ENCODE measurements around the gene KIF13A.

Gene KIF13A

DNA sequence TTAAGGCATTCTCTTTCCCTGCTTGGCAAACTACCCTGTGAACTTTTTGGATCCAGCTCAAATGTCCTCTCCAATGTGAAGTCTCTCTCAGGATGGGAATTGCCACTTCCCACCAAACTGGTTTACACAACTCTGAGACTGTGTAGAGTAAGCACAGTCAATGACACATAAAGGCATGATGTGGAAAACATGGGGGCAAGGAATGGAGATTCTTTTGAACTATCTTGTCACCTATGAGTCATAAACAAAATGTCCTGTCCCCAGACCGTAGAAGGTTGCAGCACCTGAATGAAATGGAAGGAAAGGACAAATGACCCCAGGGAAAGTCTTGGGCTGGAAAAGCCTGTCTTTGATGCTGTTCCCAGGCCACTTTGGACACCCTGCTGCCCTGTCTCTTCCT, 11.0 kb upstream of the KIF13A start:
- H3K4me3 ChIP-seq (ENCODE audit: low read length), result no peak overlapping the region
- peaks cover 44% of the 10 kb centered on the region for H3K27me3 ChIP-seq (ENCODE audit: low read depth, low read length)
- no peak overlapping the region for H3K27ac ChIP-seq (ENCODE audit: low read length)
- no peaks in the 10 kb centered on the region for H3K79me2 ChIP-seq (ENCODE audit: low read length)
- no peak overlapping the region for H2AFZ ChIP-seq (ENCODE audit: low read depth, low read length)
- H4K20me1 ChIP-seq (ENCODE audit: insufficient read depth, low read length), result no peaks in the 10 kb centered on the region
- H3K4me2 ChIP-seq (ENCODE audit: low read length), result no peak overlapping the region
- TF ChIP-seq EZH2phosphoT487 (IDR thresholded peaks at IDR 0.05; ENCODE audit: low read depth), result no peak
- TF ChIP-seq, protein P1, sequence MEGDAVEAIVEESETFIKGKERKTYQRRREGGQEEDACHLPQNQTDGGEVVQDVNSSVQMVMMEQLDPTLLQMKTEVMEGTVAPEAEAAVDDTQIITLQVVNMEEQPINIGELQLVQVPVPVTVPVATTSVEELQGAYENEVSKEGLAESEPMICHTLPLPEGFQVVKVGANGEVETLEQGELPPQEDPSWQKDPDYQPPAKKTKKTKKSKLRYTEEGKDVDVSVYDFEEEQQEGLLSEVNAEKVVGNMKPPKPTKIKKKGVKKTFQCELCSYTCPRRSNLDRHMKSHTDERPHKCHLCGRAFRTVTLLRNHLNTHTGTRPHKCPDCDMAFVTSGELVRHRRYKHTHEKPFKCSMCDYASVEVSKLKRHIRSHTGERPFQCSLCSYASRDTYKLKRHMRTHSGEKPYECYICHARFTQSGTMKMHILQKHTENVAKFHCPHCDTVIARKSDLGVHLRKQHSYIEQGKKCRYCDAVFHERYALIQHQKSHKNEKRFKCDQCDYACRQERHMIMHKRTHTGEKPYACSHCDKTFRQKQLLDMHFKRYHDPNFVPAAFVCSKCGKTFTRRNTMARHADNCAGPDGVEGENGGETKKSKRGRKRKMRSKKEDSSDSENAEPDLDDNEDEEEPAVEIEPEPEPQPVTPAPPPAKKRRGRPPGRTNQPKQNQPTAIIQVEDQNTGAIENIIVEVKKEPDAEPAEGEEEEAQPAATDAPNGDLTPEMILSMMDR (IDR thresholded peaks at IDR 0.05; ENCODE audit: low read depth, low read length), result no peak
- no peak overlapping the region for H3K9ac ChIP-seq (ENCODE audit: low read length)
- H3K9me3 ChIP-seq (ENCODE audit: insufficient read depth, low read length), result no peaks in the 10 kb centered on the region
- peaks cover 12% of the 10 kb centered on the region for H3K4me1 ChIP-seq (ENCODE audit: low read length)
- no peaks in the 10 kb centered on the region for H3K36me3 ChIP-seq (replicated peaks; ENCODE audit: low read depth, low read length)

DNA sequence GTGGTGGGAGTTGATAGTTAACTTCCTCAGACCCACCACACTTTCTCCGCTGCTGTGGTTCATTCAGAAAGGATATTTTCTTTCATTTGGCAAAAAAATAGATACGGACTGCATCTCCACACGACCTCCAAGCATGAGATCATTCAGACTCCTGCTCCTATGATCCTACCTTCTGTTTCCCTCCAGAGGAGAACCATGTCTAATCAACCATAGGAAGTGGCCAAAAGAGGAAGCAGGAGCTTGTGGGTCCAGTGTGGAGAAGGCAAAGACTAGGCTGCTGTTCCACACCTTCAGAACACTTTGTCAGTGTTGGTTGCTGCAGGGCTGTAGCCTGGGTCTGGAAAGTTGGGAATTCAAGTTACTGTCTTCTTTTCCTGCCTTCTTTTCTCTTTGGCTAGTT, 10.6 kb upstream of the KIF13A start:
- Histone ChIP-seq H3K9ac (ENCODE audit: low read length) (no peak overlapping the region), H3K79me2 (ENCODE audit: low read length) (no peaks in the 10 kb centered on the region), H3K4me2 (ENCODE audit: low read length) (no peak overlapping the region), H4K20me1 (ENCODE audit: insufficient read depth, low read length) (peaks cover 4% of the 10 kb centered on the region; the same call in 1 of the 2 replicates), H3K9me3 (ENCODE audit: insufficient read depth, low read length) (no peaks in the 10 kb centered on the region), H3K4me1 (ENCODE audit: low read length) (peaks cover 16% of the 10 kb centered on the region), H3K27me3 (ENCODE audit: low read depth, low read length) (peaks cover 45% of the 10 kb centered on the region), H3K4me3 (ENCODE audit: low read length) (no peak overlapping the region), H3K27ac (ENCODE audit: low read length) (no peak overlapping the region), H2AFZ (ENCODE audit: low read depth, low read length) (no peak overlapping the region), H3K36me3 (replicated peaks; ENCODE audit: low read depth, low read length) (no peaks in the 10 kb centered on the region)
- TF ChIP-seq EZH2phosphoT487 (IDR thresholded peaks at IDR 0.05; ENCODE audit: low read depth), result no peak
- TF ChIP-seq, protein P1 (IDR thresholded peaks at IDR 0.05; ENCODE audit: low read depth, low read length), result no peak

DNA sequence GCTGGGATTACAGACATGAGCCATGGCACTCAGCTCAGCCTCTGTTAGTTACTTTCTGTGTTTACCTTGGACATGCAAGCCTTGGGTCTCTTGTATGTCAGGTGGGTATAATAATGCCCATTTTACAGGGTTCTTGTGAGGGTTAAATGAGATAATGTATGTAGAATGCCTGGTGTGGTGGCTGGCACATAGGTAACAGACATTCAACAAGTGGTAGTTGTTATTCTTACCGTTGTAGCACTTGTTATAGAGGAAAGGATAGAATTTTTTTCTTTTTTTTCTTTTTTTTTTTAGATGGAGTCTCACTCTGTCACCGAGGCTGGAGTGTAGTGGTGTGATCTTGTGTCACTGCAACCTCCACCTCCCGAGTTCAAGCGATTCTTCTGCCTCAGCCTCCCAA, 8.0 kb upstream of the KIF13A start:
- Histone ChIP-seq H3K36me3 (replicated peaks; ENCODE audit: low read depth, low read length) (no peaks in the 10 kb centered on the region), H3K9me3 (ENCODE audit: insufficient read depth, low read length) (no peaks in the 10 kb centered on the region), H3K4me2 (ENCODE audit: low read length) (no peak overlapping the region), H3K4me3 (ENCODE audit: low read length) (no peak overlapping the region), H3K79me2 (ENCODE audit: low read length) (no peaks in the 10 kb centered on the region), H4K20me1 (ENCODE audit: insufficient read depth, low read length) (peaks cover 11% of the 10 kb centered on the region), H3K4me1 (ENCODE audit: low read length) (peaks cover 19% of the 10 kb centered on the region), H3K9ac (ENCODE audit: low read length) (no peak overlapping the region), H2AFZ (ENCODE audit: low read depth, low read length) (no peak overlapping the region), H3K27ac (ENCODE audit: low read length) (no peak overlapping the region), H3K27me3 (ENCODE audit: low read depth, low read length) (peaks cover 59% of the 10 kb centered on the region)
- TF ChIP-seq EZH2phosphoT487 (IDR thresholded peaks at IDR 0.05; ENCODE audit: low read depth), result no peak
- TF ChIP-seq, protein P1 (IDR thresholded peaks at IDR 0.05; ENCODE audit: low read depth, low read length), result no peak

DNA sequence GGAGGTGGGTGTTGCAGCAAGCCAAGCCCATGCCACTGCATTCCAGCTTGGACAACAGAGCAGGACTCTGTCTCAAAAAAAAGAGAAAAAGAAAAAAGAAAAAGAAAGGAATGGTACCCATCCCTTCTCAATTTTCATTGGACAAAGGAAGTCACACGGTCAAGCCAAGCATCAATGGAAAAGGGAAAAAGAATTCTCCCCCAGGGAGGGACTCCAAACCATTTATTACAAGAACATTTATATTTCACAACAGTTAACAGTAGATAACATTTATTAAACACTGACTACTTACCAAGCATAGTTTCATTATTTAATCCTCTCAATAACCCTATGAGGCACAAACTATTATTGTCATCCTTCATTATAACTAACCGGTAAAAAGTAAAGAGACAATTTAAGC, 6.6 kb upstream of the KIF13A start:
- peak overlapping the region; percentile 60 for H3K4me2 ChIP-seq (ENCODE audit: low read length)
- H3K27ac ChIP-seq (ENCODE audit: low read length), result no peak overlapping the region

More for the DNA sequence above, 6.6 kb upstream of the KIF13A start:
- TF ChIP-seq, protein P1 (IDR thresholded peaks at IDR 0.05; ENCODE audit: low read depth, low read length), result no peak
- no peak for TF ChIP-seq EZH2phosphoT487 (IDR thresholded peaks at IDR 0.05; ENCODE audit: low read depth)
- peaks cover 62% of the 10 kb centered on the region for H3K27me3 ChIP-seq (ENCODE audit: low read depth, low read length)
- no peak overlapping the region for H2AFZ ChIP-seq (ENCODE audit: low read depth, low read length)
- peaks cover 11% of the 10 kb centered on the region for H4K20me1 ChIP-seq (ENCODE audit: insufficient read depth, low read length)
- no peaks in the 10 kb centered on the region for H3K36me3 ChIP-seq (replicated peaks; ENCODE audit: low read depth, low read length)
- no peaks in the 10 kb centered on the region for H3K9me3 ChIP-seq (ENCODE audit: insufficient read depth, low read length)
- peak overlapping the region; percentile 47 for H3K4me3 ChIP-seq (ENCODE audit: low read length)
- H3K4me1 ChIP-seq (ENCODE audit: low read length), result peaks cover 19% of the 10 kb centered on the region
- no peaks in the 10 kb centered on the region for H3K79me2 ChIP-seq (ENCODE audit: low read length)
- no peak overlapping the region for H3K9ac ChIP-seq (ENCODE audit: low read length)
